Transverse colon (tissue), 4 donors: ENCODE data around the gene PUM1. TPM values are rescaled to one million over a fixed set of nuclear protein-coding genes. Genes with fewer than 3 reads are reported as not detected.
A peak's percentile ranks its signal among the peaks of the same experiment; 100 is the strongest.

Experiments used
- DNase-seq: peaks from one replicate; pipeline ENCODE4 v3.0.0-alpha.2; 2019
- H3K27ac ChIP-seq, 4 donors: fragments of 200-600 bp; sonication (generic); 2 replicates each; pipeline ENCODE4 v1.5.1; 2016 to 2018; ENCODE audit warnings: inconsistent platforms in 4 of 4
- H3K27me3 ChIP-seq: fragments of 200-600 bp; sonication (generic); 2 replicates; pipeline ENCODE4 v1.5.1; 2017; ENCODE audit warnings: inconsistent platforms
- H3K36me3 ChIP-seq, 4 donors: fragments of 200-600 bp; sonication (generic); 2 replicates each; pipeline ENCODE4 v1.5.1; 2017 to 2019; ENCODE audit warnings: inconsistent platforms in 4 of 4
- H3K4me1 ChIP-seq, 4 donors: fragments of 200-600 bp; sonication (generic); 2 replicates each; pipeline ENCODE4 v1.5.1; 2017 to 2020; ENCODE audit warnings: inconsistent platforms in 4 of 4
- H3K4me3 ChIP-seq, 4 donors: fragments of 200-600 bp; sonication (generic); 1 replicate in 1 of 4; 2 replicates in 3 of 4; pipeline versions ENCODE4 v1.5.1 to v1.6.1; 2017 to 2019; ENCODE audit warnings: inconsistent platforms in 4 of 4
- H3K9me3 ChIP-seq, 2 donors: fragments of 200-600 bp; sonication (generic); 2 replicates each; pipeline ENCODE4 v1.5.1; 2017 to 2019; ENCODE audit warnings: inconsistent platforms in 2 of 2
- EP300 ChIP-seq: sonication (generic); formaldehyde crosslinking; IDR thresholded peaks from one replicate; pipeline ENCODE4 v1.6.1; 2017; ENCODE audit warnings: antibody characterized with exemption, low read depth
- POLR2A ChIP-seq: fragments of 450-650 bp; IDR thresholded peaks from one replicate; pipeline ENCODE4 v1.6.1; 2016; ENCODE audit warnings: antibody characterized with exemption, mild to moderate bottlenecking, moderate library complexity
- POLR2AphosphoS5 ChIP-seq, 3 donors: sonication (generic); formaldehyde crosslinking; IDR thresholded peaks; one replicate each; pipeline ENCODE4 v1.6.1; 2016; ENCODE audit warnings: antibody characterized with exemption in 3 of 3
- WGBS, 2 donors: methylation state at CpG; one replicate each; pipeline ENCODE4 v1.1.5; 2018; ENCODE audit warnings: low coverage in 1 of 2; 5-methylcytosine and 5-hydroxymethylcytosine counted together
- in situ Hi-C, 4 donors: fragments of 200-750 bp; cut with MboI; loops; one replicate each; pipeline versions ENCODE4 v1.15.0 to v1.15.1; 2017; ENCODE audit warnings: low sequenced_read_pairs in 3 of 4, low pct_ligation_motif_present in 1 of 4, low pct_unique_long_range_greater_than_20kb in 1 of 4
- intact Hi-C: fragments of 100-400 bp; cut with DNase I; formaldehyde crosslinking; loops from one replicate; pipeline ENCODE4 v1.15.1; 2023; ENCODE audit warnings: low total_unique reads
- total RNA-seq, 4 donors: library from RNA; depleted of rRNA; stranded (reverse); fragments of >200 nt; gene quantifications; one replicate each; pipeline ENCODE4 v1.1.0, GENCODE V29; 2016
- TF ChIP-seq, protein P1 (sequence below), 5 experiments: fragments of 200-600 bp in 3 of 5; fragments of 450-650 bp in 2 of 5; sonication (generic) in 3 of 5; IDR thresholded peaks; 1 replicate in 2 of 5; 2 replicates in 3 of 5; pipeline ENCODE4 v1.5.1; 2016 to 2017; ENCODE audit warnings: antibody characterized with exemption in 5 of 5, inconsistent platforms in 3 of 5, mild to moderate bottlenecking in 2 of 5, moderate library complexity in 1 of 5

PUM1 gene
- total RNA-seq, 4 donors from 2014 or later, result 73.6 to 201 (median 78.5) TPM

DNA sequence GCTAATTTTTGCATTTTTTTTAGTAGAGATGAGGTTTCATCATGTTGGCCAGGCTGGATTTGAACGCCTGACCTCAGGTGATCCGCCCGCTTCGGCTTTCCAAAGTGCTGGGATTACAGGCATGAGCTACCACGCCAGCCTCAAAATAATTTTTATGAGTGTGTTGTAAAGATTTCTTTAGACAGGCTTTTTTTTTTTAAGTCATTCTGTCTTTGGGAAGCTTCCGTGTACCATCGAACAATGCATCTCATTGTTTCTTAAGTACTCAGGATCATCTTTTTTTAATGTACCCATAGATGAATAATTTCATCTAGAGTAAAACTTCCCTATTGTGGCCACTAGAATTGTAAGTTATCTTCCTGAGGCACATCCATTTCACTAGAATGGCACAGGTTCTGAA, 137.3 kb downstream of the PUM1 start:
- Histone ChIP-seq H3K4me1 (peaks cover 0 to 23% (median 2%) of the 10 kb centered on the region in 4 donors), H3K27ac (peak overlapping the region; percentile 17 to 47 (median 21)), H3K9me3 (no peaks in the 10 kb centered on the region), H3K36me3 (peaks cover 0 to 8% (median 0%) of the 10 kb centered on the region in 4 donors), H3K27me3 (no peaks in the 10 kb centered on the region), H3K4me3 (no peak overlapping the region)
- intact Hi-C loops (no loop called here), in situ Hi-C loops (loop anchor here in 1 of 4 donors (10.0 kb wide), 1 partner anchor 203 kb away; the partner anchor contains the start of gene MATN1)
- WGBS, 2 donors, result 50 to 52% methylated on average over 5 to 7 of the region's 7 CpGs
- TF ChIP-seq POLR2AphosphoS5 (IDR thresholded peaks at IDR 0.05), result no peak
- TF ChIP-seq EP300, result no peak
- no peak for TF ChIP-seq POLR2A
- TF ChIP-seq, protein P1, sequence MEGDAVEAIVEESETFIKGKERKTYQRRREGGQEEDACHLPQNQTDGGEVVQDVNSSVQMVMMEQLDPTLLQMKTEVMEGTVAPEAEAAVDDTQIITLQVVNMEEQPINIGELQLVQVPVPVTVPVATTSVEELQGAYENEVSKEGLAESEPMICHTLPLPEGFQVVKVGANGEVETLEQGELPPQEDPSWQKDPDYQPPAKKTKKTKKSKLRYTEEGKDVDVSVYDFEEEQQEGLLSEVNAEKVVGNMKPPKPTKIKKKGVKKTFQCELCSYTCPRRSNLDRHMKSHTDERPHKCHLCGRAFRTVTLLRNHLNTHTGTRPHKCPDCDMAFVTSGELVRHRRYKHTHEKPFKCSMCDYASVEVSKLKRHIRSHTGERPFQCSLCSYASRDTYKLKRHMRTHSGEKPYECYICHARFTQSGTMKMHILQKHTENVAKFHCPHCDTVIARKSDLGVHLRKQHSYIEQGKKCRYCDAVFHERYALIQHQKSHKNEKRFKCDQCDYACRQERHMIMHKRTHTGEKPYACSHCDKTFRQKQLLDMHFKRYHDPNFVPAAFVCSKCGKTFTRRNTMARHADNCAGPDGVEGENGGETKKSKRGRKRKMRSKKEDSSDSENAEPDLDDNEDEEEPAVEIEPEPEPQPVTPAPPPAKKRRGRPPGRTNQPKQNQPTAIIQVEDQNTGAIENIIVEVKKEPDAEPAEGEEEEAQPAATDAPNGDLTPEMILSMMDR (IDR thresholded peaks at IDR 0.05), result no peak
- no peak for DNase-seq

DNA sequence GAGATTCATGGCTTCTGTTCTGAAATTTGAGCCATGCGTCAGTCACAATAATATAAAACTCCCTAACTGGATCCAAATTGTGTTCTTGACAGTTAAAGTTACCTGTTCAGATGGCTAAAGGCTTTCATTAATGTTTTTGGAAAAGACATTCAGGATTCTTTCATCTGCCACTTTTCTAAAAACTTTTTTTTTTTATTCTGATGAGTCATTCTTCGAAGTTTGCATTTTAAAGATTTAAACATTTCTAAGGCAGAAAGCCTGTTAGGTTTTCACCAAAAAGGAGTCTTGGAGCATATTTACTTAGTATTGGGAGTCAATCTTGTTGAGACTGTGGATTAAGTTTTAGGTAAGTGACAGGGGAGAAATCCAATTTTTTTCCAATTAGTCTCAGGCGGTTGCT, 138.1 kb downstream of the PUM1 start:
- intact Hi-C loops (no loop called here), in situ Hi-C loops (loop anchor here in 1 of 4 donors (10.0 kb wide), 1 partner anchor 203 kb away; the partner anchor contains the start of gene MATN1)
- H3K27ac ChIP-seq, result no peak overlapping the region

DNA sequence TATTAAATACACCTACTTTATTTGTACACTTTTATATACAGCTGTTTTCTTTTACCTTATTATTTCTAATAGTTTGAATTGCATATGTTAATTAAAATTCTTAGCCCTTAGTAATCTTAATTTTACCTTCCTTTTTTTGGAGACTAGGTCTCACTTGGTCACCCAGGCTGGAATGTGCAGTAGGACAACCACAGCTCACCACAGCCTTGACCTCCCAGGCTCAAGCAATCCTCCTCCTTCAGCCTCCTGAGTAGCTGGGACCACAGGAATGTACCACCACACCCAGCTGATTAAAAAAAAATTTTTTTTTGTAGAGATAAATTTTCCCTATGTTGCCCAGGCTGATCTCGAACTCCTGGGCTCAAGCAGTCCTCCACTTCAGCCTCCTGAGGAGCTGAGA, 141.9 kb downstream of the PUM1 start:
- WGBS, 2 donors, result 50 to 85% methylated on average over 1 of the region's 1 CpG
- intact Hi-C loops, result no loop called here
- peaks cover 0 to 12% (median 0%) of the 10 kb centered on the region in 4 donors for H3K4me1 ChIP-seq
- TF ChIP-seq POLR2A (no peak), POLR2AphosphoS5 (IDR thresholded peaks at IDR 0.05) (no peak), EP300 (no peak)
- TF ChIP-seq, protein P1 (IDR thresholded peaks at IDR 0.05), result no peak
- H3K36me3 ChIP-seq, result no peaks in the 10 kb centered on the region
- H3K4me3 ChIP-seq, result no peak overlapping the region
- in situ Hi-C loops, result loop anchor here in 1 of 4 donors (10.0 kb wide), 1 partner anchor 199 kb away; the partner anchor contains the start of gene MATN1
- H3K9me3 ChIP-seq, result no peaks in the 10 kb centered on the region
- no peak for DNase-seq
- H3K27me3 ChIP-seq, result no peaks in the 10 kb centered on the region
- H3K27ac ChIP-seq, result no peak overlapping the region

More for the DNA sequence above, 138.1 kb downstream of the PUM1 start:
- DNase-seq, result no peak
- H3K9me3 ChIP-seq, result no peaks in the 10 kb centered on the region
- no peak overlapping the region for H3K4me3 ChIP-seq
- TF ChIP-seq POLR2A (no peak), EP300 (no peak), POLR2AphosphoS5 (IDR thresholded peaks at IDR 0.05) (no peak)
- TF ChIP-seq, protein P1 (IDR thresholded peaks at IDR 0.05), result no peak
- H3K4me1 ChIP-seq, result peaks cover 0 to 23% (median 2%) of the 10 kb centered on the region in 4 donors
- H3K27me3 ChIP-seq, result no peaks in the 10 kb centered on the region
- WGBS, 2 donors, result 66 to 75% methylated on average over 3 of the region's 3 CpGs
- peaks cover 0 to under 1% (median 0%) of the 10 kb centered on the region in 4 donors for H3K36me3 ChIP-seq

DNA sequence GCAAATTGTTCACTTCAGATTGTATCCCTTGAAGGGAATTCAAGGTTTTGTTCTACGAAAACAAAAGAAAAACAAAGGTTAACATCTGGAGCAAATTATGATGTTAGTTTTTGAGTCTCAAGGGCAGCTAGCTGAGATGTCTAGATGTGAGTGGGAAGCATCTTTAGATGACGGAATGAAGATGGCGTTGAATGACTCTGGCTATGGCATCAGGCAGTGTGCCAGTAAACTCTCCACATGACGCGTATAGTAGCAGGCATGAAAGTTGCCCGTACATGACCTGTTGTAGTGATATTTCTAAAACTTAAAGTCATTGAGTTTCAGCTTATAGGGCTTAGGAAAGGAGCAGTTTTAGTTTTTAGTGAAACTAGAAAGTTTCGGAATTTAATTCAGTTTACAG, 144.7 kb downstream of the PUM1 start:
- H3K27me3 ChIP-seq, result no peaks in the 10 kb centered on the region
- no peaks in the 10 kb centered on the region for H3K9me3 ChIP-seq
- no peak for TF ChIP-seq EP300
- in situ Hi-C loops, result loop anchor here in 1 of 4 donors (10.0 kb wide), 1 partner anchor 196 kb away; the partner anchor contains the start of gene MATN1
- 76 to 84% methylated on average over 5 to 7 of the region's 7 CpGs for WGBS, 2 donors
- no peak for DNase-seq
- no peaks in the 10 kb centered on the region for H3K4me1 ChIP-seq
- H3K27ac ChIP-seq, result no peak overlapping the region
- intact Hi-C loops, result no loop called here
- H3K4me3 ChIP-seq, result no peak overlapping the region
- H3K36me3 ChIP-seq, result no peaks in the 10 kb centered on the region
